Measurements from ENCODE around the gene PCNA. TPM values are rescaled to one million over a fixed set of nuclear protein-coding genes. Genes with fewer than 3 reads are reported as not detected.

Gene PCNA
- total RNA-seq, 1 donor, result 66.2 TPM

DNA sequence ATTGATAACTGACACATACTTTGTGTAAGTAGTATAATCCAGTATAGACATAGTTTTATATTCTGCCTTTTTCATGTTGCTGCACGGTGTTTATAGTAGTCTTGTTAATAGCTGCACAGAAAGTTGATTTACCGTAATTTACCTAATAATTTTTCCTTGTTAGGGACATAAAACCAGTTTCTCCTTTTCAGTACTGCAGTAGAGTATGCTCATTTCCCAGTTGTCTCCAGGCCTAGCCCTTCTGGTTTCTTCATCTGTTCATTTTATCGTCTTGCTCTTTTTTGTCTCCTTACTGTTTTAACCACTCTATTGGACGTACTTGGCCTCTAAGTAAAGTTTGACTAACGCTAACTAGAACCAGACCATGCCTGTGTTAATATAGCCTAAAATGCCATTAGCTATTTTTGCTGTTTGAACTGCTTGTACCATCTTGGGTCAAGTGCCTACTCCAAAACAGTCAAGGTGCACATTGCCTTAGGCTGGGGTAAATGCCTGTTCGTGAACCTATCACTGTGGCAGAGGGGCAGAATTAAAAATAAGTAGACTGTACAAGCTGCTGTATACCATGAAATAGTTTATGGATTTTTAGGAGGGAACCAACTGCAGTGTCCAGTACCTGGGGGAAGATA, 41.9 kb upstream of the PCNA start:
- no peak overlapping the region for H3K4me3 ChIP-seq (ENCODE audit: insufficient read depth, low read length)
- peaks cover 6% of the 10 kb centered on the region for H3K4me1 ChIP-seq (ENCODE audit: insufficient read depth, low read length)
- no peak overlapping the region for H3K4me2 ChIP-seq (ENCODE audit: insufficient read depth, low read length)
- no peaks in the 10 kb centered on the region for H3K36me3 ChIP-seq (ENCODE audit: insufficient read depth, low read length)
- H2AFZ ChIP-seq (ENCODE audit: low read length), result no peak overlapping the region
- DNase-seq (ENCODE audit: insufficient read length, low spot score, missing footprints), result no peak
- peaks cover 67% of the 10 kb centered on the region for H3K79me2 ChIP-seq (ENCODE audit: insufficient read depth, low read length)
- H4K20me1 ChIP-seq (ENCODE audit: insufficient read depth, low read length), result peaks cover 36% of the 10 kb centered on the region
- H3K27ac ChIP-seq (ENCODE audit: low read depth, low read length), result no peak overlapping the region
- H3K27me3 ChIP-seq (ENCODE audit: insufficient read depth, low read length), result no peaks in the 10 kb centered on the region
- TF ChIP-seq, protein P1, sequence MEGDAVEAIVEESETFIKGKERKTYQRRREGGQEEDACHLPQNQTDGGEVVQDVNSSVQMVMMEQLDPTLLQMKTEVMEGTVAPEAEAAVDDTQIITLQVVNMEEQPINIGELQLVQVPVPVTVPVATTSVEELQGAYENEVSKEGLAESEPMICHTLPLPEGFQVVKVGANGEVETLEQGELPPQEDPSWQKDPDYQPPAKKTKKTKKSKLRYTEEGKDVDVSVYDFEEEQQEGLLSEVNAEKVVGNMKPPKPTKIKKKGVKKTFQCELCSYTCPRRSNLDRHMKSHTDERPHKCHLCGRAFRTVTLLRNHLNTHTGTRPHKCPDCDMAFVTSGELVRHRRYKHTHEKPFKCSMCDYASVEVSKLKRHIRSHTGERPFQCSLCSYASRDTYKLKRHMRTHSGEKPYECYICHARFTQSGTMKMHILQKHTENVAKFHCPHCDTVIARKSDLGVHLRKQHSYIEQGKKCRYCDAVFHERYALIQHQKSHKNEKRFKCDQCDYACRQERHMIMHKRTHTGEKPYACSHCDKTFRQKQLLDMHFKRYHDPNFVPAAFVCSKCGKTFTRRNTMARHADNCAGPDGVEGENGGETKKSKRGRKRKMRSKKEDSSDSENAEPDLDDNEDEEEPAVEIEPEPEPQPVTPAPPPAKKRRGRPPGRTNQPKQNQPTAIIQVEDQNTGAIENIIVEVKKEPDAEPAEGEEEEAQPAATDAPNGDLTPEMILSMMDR (IDR thresholded peaks at IDR 0.05; ENCODE audit: extremely low read depth, low read depth, low read length), result no peak
- no peaks in the 10 kb centered on the region for H3K9me3 ChIP-seq (ENCODE audit: low read depth, low read length)

DNA sequence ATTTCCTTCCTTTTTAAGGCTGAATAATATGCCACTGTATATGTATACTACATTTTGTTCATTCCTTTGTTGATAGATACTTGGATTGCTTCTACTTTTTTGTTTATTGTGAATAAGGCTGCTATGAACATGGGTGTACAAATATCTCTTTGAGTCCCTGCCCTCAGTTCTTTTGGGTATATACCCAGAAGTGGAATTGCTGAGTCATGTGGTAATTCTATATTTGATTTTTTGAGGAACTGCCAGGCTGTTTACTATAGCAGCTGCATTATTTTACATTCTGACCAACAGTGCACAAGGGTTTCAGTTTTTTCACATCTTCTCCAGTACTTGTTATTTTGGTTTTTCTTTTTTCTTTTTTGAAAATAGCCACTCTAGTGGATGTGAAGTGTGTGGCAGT, 41.1 kb upstream of the PCNA start:
- Histone ChIP-seq H3K27me3 (ENCODE audit: insufficient read depth, low read length) (no peaks in the 10 kb centered on the region), H3K9me3 (ENCODE audit: low read depth, low read length) (no peaks in the 10 kb centered on the region), H2AFZ (ENCODE audit: low read length) (no peak overlapping the region), H3K4me2 (ENCODE audit: insufficient read depth, low read length) (no peak overlapping the region), H3K4me1 (ENCODE audit: insufficient read depth, low read length) (peaks cover 9% of the 10 kb centered on the region), H3K79me2 (ENCODE audit: insufficient read depth, low read length) (peaks cover 68% of the 10 kb centered on the region), H3K36me3 (ENCODE audit: insufficient read depth, low read length) (no peaks in the 10 kb centered on the region), H4K20me1 (ENCODE audit: insufficient read depth, low read length) (peaks cover 38% of the 10 kb centered on the region), H3K27ac (ENCODE audit: low read depth, low read length) (no peak overlapping the region), H3K4me3 (ENCODE audit: insufficient read depth, low read length) (no peak overlapping the region)
- DNase-seq (ENCODE audit: insufficient read length, low spot score, missing footprints), result no peak
- TF ChIP-seq, protein P1 (IDR thresholded peaks at IDR 0.05; ENCODE audit: extremely low read depth, low read depth, low read length), result no peak

DNA sequence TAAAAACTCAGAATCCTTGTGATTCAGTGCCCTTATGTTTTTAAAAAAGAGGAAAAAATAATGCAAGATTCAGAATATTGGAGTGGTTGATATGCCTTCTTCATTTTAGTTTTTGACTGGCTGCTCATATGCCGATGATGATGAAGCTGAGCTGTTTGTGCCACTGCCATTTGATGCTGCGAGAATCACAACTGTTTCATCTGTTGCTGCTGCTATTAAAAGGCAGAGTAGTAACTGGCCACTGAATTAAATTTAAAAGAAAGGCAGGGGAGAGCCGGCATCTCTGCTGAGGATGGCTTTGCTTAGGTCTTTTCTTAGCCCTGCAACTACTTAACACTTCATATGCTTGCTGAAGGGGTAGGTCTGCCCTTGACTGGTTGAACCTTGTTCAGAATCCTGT, 40.2 kb upstream of the PCNA start:
- H3K4me1 ChIP-seq (ENCODE audit: insufficient read depth, low read length), result peaks cover 9% of the 10 kb centered on the region
- DNase-seq (ENCODE audit: insufficient read length, low spot score, missing footprints), result no peak

DNA sequence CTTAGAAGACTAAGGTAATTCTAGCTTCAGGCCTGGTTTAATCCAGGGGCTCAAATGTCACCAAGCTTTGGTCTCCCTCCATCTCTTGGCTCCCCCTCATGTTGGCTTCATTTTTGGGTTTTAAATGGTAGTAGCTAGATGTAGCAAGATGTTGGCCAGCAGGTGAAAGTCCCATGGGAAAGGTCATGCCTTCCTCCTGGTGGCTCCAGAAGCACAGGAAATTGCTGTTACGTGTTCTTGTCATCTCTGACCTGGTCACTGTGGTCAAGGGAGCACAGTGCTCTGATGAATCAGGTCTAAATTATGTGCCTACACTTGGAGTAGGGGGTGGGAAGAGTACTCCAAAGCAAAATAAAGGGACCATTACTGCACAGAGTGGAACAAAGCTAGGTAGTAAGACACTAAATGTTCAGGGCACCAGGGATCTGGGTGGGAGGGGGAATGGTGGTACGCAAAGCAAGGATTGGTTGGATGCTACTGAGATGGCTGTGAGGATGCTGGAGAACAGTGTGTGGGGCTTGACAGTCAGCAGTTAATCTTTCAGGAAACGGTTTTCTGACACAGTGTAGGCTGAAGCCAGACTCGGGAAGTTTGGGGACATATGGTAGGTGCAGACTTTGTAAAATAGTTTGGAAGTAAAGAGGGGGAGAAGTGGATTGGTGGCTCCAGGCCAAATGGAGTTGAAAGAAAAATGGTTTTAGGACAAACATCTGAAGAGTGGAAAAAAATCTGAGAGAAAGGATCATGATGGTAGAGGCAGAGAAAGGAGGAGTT, 37.1 kb upstream of the PCNA start:
- Histone ChIP-seq H3K27ac (ENCODE audit: low read depth, low read length) (no peak overlapping the region), H2AFZ (ENCODE audit: low read length) (no peak overlapping the region), H3K27me3 (ENCODE audit: insufficient read depth, low read length) (no peaks in the 10 kb centered on the region), H3K9me3 (ENCODE audit: low read depth, low read length) (no peaks in the 10 kb centered on the region), H4K20me1 (ENCODE audit: insufficient read depth, low read length) (peaks cover 37% of the 10 kb centered on the region), H3K4me1 (ENCODE audit: insufficient read depth, low read length) (peaks cover 9% of the 10 kb centered on the region), H3K36me3 (ENCODE audit: insufficient read depth, low read length) (no peaks in the 10 kb centered on the region), H3K4me3 (ENCODE audit: insufficient read depth, low read length) (no peak overlapping the region), H3K4me2 (ENCODE audit: insufficient read depth, low read length) (peak overlapping the region; percentile 32), H3K79me2 (ENCODE audit: insufficient read depth, low read length) (peaks cover 70% of the 10 kb centered on the region)
- TF ChIP-seq, protein P1 (IDR thresholded peaks at IDR 0.05; ENCODE audit: extremely low read depth, low read depth, low read length), result no peak
- DNase-seq (ENCODE audit: insufficient read length, low spot score, missing footprints), result no peak

More for the DNA sequence above, 40.2 kb upstream of the PCNA start:
- no peak overlapping the region for H2AFZ ChIP-seq (ENCODE audit: low read length)
- no peak overlapping the region for H3K4me3 ChIP-seq (ENCODE audit: insufficient read depth, low read length)
- no peak overlapping the region for H3K27ac ChIP-seq (ENCODE audit: low read depth, low read length)
- no peaks in the 10 kb centered on the region for H3K36me3 ChIP-seq (ENCODE audit: insufficient read depth, low read length)
- H4K20me1 ChIP-seq (ENCODE audit: insufficient read depth, low read length), result peaks cover 32% of the 10 kb centered on the region
- H3K9me3 ChIP-seq (ENCODE audit: low read depth, low read length), result no peaks in the 10 kb centered on the region
- H3K4me2 ChIP-seq (ENCODE audit: insufficient read depth, low read length), result no peak overlapping the region
- no peaks in the 10 kb centered on the region for H3K27me3 ChIP-seq (ENCODE audit: insufficient read depth, low read length)
- TF ChIP-seq, protein P1 (IDR thresholded peaks at IDR 0.05; ENCODE audit: extremely low read depth, low read depth, low read length), result no peak
- H3K79me2 ChIP-seq (ENCODE audit: insufficient read depth, low read length), result peaks cover 69% of the 10 kb centered on the region
